Loucy (cell line): ENCODE results near the gene HIGD1A.

ENCODE experiments used
- H2AFZ ChIP-seq: fragments of 200-600 bp; sonication (generic); 2 replicates; pipeline ENCODE4 v1.6.0; 2016; ENCODE audit warnings: antibody characterized with exemption, mild to moderate bottlenecking, low read length, moderate library complexity
- H3F3A ChIP-seq: fragments of 200-600 bp; 2 replicates; pipeline ENCODE4 v1.6.0; 2016; ENCODE audit warnings: antibody characterized with exemption, low read depth, mild to moderate bottlenecking
- H3K27me3 ChIP-seq: fragments of 200-600 bp; sonication (generic); 2 replicates; pipeline ENCODE4 v1.6.1; 2014; ENCODE audit warnings: low read length, mild to moderate bottlenecking; ENCODE audit not compliant: insufficient read depth, poor library complexity, severe bottlenecking
- H3K36me3 ChIP-seq: fragments of 200-600 bp; sonication (generic); 2 replicates; pipeline ENCODE4 v1.6.1; 2016; ENCODE audit warnings: low read length; ENCODE audit not compliant: insufficient read depth
- H3K4me1 ChIP-seq: fragments of 200-600 bp; sonication (generic); 2 replicates; pipeline ENCODE4 v1.5.1; 2014; ENCODE audit warnings: low read length, mild to moderate bottlenecking; ENCODE audit not compliant: insufficient read depth, poor library complexity, severe bottlenecking
- H3K4me2 ChIP-seq: fragments of 200-600 bp; sonication (generic); 2 replicates; pipeline ENCODE4 v1.6.0; 2014; ENCODE audit warnings: antibody characterized with exemption, low read length, low read depth, mild to moderate bottlenecking; ENCODE audit not compliant: poor library complexity, severe bottlenecking
- H3K4me3 ChIP-seq: fragments of 200-600 bp; sonication (generic); 2 replicates; pipeline ENCODE4 v1.5.1; 2014; ENCODE audit warnings: low read length, mild to moderate bottlenecking, mixed read lengths; ENCODE audit not compliant: poor library complexity, severe bottlenecking
- H3K79me2 ChIP-seq: fragments of 200-600 bp; sonication (generic); 2 replicates; pipeline ENCODE4 v1.6.1; 2014; ENCODE audit warnings: low read length; ENCODE audit not compliant: insufficient read depth
- H3K9ac ChIP-seq: fragments of 200-600 bp; sonication (generic); 2 replicates; pipeline ENCODE4 v1.6.0; 2014; ENCODE audit warnings: mild to moderate bottlenecking, low read depth, low read length, moderate library complexity; ENCODE audit not compliant: poor library complexity, severe bottlenecking
- H3K9me2 ChIP-seq: fragments of 200-600 bp; sonication (generic); replicated peaks from 2 replicates; pipeline ENCODE4 v1.6.1; 2016; ENCODE audit warnings: low read depth, low read length, mixed read lengths
- H3K9me3 ChIP-seq: fragments of 200-600 bp; sonication (generic); 2 replicates; pipeline ENCODE4 v1.6.1; 2014; ENCODE audit warnings: mild to moderate bottlenecking, antibody characterized with exemption, low read length, low read depth; ENCODE audit not compliant: insufficient read depth
- H4K20me1 ChIP-seq: fragments of 200-600 bp; sonication (generic); 2 replicates; pipeline ENCODE4 v1.6.0; 2014; ENCODE audit warnings: antibody characterized with exemption, low read length, mild to moderate bottlenecking; ENCODE audit not compliant: insufficient read depth, poor library complexity, severe bottlenecking
- CTCF ChIP-seq: fragments of 200-600 bp; sonication (generic); conservative IDR thresholded peaks from 2 replicates; pipeline ENCODE4 v1.5.1; 2014; ENCODE audit warnings: mild to moderate bottlenecking, antibody characterized with exemption, low read length
- EZH2phosphoT487 ChIP-seq: fragments of 200-600 bp; IDR thresholded peaks from 2 replicates; pipeline ENCODE4 v1.6.1; 2018; ENCODE audit warnings: antibody characterized with exemption, mild to moderate bottlenecking, moderate library complexity, borderline replicate concordance

HIGD1A gene

GRCh38 chr3:42747581-42747980, 56.7 kb downstream of the HIGD1A start:
- H3K79me2 ChIP-seq, result no peaks in the 10 kb centered on the region
- H3K4me1 ChIP-seq, result no peaks in the 10 kb centered on the region
- H3K27me3 ChIP-seq, result no peaks in the 10 kb centered on the region
- no peak overlapping the region for H3K4me3 ChIP-seq
- no peaks in the 10 kb centered on the region for H3K9me2 ChIP-seq
- no peaks in the 10 kb centered on the region for H3K36me3 ChIP-seq
- no peak overlapping the region for H3K9ac ChIP-seq
- no peaks in the 10 kb centered on the region for H3K9me3 ChIP-seq
- TF ChIP-seq EZH2phosphoT487 (no peak), CTCF (no peak)
- H2AFZ ChIP-seq, result no peak overlapping the region
- H3K4me2 ChIP-seq, result no peak overlapping the region
- H4K20me1 ChIP-seq, result no peaks in the 10 kb centered on the region
- no peaks in the 10 kb centered on the region for H3F3A ChIP-seq

- H3K4me2 ChIP-seq, result no peak overlapping the region
- no peak overlapping the region for H3K4me3 ChIP-seq
- no peaks in the 10 kb centered on the region for H3K79me2 ChIP-seq
- H3K9me3 ChIP-seq, result no peaks in the 10 kb centered on the region
- no peak overlapping the region for H3K9ac ChIP-seq
- TF ChIP-seq EZH2phosphoT487, result no peak
- TF ChIP-seq CTCF, result no peak
- no peaks in the 10 kb centered on the region for H3K27me3 ChIP-seq
- no peaks in the 10 kb centered on the region for H3F3A ChIP-seq
- H3K36me3 ChIP-seq, result no peaks in the 10 kb centered on the region
- H3K9me2 ChIP-seq, result no peaks in the 10 kb centered on the region
- H4K20me1 ChIP-seq, result no peaks in the 10 kb centered on the region
- no peaks in the 10 kb centered on the region for H3K4me1 ChIP-seq
- H2AFZ ChIP-seq, result no peak overlapping the region
Measured at GRCh38 chr3:42746455-42747450, 57.5 kb downstream of the HIGD1A start.

GRCh38 chr3:42745776-42746454, 58.4 kb downstream of the HIGD1A start:
- H3K4me1 ChIP-seq, result no peaks in the 10 kb centered on the region
- H3K9me3 ChIP-seq, result no peaks in the 10 kb centered on the region
- no peak overlapping the region for H3K4me3 ChIP-seq
- H3K9me2 ChIP-seq, result no peaks in the 10 kb centered on the region
- H4K20me1 ChIP-seq, result no peaks in the 10 kb centered on the region
- H3K4me2 ChIP-seq, result no peak overlapping the region
- H3K36me3 ChIP-seq, result no peaks in the 10 kb centered on the region
- no peaks in the 10 kb centered on the region for H3K27me3 ChIP-seq
- no peaks in the 10 kb centered on the region for H3K79me2 ChIP-seq
- TF ChIP-seq CTCF (no peak), EZH2phosphoT487 (no peak)
- no peak overlapping the region for H3K9ac ChIP-seq
- H2AFZ ChIP-seq, result no peak overlapping the region
- H3F3A ChIP-seq, result no peaks in the 10 kb centered on the region
